HG03159 (cell line): ENCODE measurements around the gene ST7.
"Not testable (repeated sequence)": the region's sequence is repeated elsewhere in the genome, so short reads cannot be mapped to it uniquely, and the experiment has no call there.

ENCODE experiments used
- ATAC-seq: cut with Tn5 transposase; IDR thresholded peaks from one replicate; pipeline ENCODE4 v1.9.1; 2021; ENCODE audit warnings: mild to moderate bottlenecking, moderate library complexity; ENCODE audit not compliant: unreplicated experiment

ST7 gene

DNA sequence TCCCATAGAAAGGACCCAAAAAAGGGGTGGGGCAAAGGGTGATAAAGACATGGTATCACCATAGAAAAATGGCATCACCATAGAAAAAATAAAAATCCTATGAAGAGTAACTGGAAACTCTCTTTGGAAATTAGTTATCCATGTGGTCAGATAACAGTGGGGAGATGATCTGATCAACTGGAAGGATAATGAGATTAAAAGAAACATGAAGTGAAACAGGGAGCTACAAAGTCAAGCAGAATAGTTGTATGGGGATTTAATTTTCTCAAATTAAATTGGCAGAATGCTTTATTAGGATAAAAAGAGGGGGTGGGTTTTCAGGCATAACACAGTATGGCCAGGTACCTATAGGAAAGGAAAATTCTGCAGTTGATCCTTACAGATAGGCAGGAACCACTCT lies 258.3 kb downstream of the ST7 start:
- ATAC-seq, result no peak

DNA sequence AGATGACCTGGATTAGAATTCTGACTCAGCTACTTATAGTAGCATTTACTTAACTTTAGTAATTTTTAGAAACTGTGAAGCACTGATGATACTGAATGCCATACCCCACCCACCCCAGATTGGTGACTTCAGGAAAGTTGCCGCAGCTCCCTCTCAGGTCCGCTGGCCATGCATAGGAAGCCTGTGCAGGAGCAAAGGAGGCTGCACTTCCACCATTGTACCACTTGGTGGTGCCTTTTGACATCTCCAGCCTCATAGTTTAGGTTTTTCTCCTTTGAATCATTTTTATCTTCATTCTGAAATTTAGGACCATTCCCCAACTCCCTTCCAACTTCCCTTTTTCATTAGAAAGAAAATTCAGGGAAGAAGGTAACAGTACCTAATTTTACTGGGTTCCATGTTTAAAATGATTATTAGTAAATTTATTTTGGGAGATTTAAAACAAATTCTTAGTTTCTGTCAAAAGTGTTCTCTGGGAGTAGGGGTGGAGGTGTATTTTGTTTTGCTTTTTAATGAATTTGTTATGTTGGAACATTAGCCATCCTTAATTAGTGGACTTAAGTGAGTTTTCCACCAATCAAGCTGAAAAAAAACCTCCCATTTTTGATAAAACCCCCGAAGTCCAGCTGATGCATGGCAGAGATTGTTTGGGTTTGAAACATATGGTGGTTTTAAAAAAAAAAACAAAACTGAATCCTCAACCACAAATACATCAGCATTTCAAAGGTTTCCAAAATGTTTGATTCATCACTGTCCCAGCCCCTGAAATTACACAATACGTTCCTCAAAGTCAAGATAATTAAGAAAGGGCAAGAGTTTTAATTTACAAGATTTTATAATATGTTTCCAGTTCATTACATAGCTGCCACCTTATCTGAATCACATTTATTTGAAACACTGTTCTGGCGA lies 259.9 kb downstream of the ST7 start:
- ATAC-seq, result peak; percentile 83

DNA sequence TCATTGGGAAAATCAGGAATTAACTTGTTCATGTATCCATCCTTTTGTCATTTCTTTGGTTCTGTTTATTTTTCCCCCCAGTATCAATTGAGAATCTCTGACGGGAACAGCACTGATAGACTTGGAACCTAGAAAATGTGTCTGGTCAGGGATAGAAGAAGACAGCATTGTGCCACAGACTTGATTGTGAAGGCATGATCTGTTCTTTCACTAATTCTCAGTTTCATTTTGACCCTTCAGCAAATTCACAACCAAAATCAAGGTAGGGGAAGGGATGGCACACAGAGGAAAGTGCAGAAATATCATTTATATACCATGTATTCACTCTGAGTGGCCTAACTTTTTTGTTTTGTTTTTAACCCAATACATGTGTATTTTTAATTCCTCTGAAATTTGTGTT lies 262.7 kb downstream of the ST7 start:
- ATAC-seq, result no peak

DNA sequence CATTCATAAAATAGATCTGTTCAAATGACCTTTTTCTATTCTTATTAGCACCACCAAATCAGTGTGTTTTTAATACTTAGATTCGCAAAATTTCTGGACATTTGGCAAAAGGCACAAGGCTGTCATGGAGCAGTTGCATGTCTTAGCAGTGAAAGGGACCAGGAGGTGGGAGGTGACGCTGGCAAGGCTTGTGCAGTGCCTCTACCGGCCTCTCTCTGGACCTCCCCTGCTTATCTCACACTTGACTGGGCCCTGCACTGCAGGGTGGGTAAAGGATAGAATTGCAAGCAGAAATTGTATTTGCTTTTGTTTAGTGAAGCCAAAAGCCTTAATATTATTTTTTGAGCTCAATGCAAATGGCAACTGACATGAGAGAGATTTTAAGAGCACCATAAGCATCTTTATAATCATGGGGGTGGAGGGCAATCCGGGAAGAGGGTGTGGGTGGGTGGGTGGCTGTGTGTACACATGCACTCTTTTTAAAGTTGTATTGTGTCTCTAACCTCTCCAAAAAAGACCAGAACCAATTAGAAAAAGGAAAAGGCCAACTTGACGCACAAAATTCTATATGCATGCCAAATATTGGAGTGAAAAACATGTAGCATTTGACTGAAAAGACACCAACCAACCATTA lies 263.3 kb downstream of the ST7 start:
- ATAC-seq, result no peak

DNA sequence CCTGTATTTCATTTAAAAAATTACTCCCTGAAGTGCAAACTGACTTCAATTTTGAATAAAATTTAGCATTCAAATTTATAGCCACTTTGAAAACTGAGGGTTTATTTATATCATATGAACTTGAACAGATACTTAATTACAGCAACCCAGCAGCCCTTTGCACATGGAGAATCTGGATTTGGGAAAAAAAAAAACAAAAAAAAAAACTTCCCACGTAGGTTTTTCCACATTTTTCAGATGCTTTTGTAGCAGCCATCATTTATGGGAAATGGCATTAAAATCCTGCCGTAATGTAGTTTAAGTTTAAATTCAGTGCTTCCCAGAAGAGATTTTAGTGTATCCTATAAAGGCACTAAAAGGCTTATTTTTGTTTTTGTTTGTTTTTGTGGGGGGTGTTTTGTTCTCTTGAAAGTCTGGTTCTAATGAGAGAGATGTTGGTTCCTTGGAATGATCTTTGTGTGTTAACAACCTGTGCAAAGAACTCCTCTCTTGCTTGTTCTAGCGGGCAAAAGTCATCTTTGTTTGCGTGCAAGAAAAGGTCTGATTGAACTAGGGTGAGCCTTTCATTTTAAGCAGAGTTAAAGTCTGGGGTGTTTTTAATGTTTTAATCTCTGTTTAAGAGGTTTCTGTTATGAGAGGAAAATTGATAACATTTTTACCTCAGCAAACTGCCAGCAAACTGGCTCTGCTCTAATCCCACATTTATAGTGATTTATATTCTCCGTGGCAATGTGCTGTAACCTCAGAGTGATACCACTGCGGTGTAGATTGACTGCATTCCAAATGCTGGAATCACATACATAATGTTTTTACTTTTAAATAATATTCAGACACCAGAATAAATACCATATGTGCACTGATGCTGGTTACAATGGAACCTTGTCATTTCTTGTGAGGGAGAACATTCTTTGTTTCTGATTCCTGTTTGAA lies 264.1 kb downstream of the ST7 start:
- no peak for ATAC-seq

DNA sequence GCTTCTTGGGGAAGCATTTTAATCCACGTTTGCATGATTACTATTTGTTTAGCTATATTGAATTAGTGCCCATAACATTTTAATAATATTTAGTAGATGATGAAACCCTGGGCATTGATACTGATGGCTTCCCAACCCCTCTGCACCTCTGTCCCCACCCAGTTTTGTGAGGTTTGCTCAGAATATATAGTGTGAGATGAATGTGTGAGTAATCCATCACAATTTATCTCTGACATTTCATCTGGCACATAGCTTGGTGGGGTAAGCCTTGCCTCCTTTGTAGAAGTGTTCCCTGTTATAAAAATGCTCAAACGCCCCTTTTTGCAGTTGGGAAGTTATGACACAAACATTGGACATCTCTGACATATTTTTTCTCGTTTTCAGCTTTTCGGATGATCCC lies 265.4 kb downstream of the ST7 start:
- no peak for ATAC-seq

DNA sequence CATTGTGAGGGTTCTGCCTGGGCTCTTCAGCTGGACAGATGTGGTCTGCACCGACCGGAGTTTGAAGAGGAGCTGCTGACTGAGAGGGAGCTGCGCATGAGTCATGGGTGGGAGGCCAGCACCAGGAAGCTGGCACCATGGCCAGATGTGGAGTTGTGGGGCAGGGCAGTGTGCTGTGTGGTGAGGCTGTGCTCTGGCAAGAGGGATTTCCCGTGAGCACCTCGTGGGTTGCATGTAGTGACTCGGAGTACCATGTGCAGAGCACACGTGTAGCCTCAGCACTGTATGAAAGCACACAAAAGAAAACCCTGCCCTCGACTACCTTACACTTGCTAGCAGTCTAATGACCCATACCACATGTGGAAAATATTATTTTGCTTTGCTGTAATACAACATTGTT lies 266.2 kb downstream of the ST7 start:
- no peak for ATAC-seq

DNA sequence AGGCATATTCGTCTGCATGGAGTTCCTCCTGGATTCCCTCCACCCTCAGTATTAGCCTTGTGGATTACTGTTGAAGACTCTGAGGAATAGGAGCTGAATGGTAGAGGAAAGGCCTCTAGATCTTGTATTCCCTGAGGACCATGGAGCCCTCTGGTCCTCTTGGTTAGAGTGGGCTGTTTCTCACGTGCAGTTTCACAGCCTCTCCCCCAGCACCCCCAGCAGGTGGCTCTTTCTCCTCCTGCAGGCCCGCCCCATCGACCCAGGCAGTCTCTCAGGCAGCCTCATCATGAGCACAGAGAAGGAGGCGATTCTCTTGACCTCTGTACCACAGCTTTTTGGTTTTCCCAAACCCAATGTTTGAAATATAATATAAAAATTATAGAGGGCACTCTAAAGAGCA lies 267.5 kb downstream of the ST7 start:
- ATAC-seq, result no peak

DNA sequence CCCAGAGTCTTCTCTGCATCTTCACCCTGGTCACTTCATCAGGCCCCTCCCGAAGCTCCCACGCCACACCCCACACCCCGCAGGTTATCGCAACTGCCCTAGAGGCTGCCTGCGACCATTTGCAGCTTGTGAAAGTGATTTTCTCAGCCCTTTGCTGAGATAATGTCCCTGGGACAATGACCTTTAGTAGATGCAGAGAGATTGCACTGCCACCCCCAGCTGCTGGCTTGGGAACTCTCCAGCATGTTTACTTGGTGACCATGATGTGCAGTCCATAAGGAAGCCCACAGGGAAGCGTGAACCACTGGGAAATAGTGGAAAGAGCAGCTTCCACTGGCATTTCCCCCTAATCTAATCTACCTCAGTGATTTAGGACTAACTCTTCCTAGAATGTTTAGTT lies 272.2 kb downstream of the ST7 start:
- ATAC-seq, result no peak

DNA sequence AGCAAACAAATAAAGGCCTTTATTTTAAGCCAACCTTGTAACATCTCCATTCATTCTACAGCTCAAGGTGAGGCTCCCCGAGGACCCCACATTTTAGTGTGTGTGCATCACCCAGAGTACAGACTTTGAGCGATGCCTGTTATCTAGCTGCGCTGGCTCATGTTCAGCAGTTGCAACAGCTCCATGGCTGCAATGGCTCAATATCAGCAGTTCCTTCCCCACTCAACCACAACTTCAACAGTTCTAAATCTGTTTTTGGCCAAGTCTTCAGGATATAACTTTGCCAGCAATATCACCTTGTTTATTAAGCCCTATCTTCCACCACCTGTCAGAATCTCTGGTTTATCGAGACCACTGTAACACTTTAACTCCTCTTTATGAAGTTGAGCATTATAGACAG lies 273.8 kb downstream of the ST7 start:
- ATAC-seq, result no peak

DNA sequence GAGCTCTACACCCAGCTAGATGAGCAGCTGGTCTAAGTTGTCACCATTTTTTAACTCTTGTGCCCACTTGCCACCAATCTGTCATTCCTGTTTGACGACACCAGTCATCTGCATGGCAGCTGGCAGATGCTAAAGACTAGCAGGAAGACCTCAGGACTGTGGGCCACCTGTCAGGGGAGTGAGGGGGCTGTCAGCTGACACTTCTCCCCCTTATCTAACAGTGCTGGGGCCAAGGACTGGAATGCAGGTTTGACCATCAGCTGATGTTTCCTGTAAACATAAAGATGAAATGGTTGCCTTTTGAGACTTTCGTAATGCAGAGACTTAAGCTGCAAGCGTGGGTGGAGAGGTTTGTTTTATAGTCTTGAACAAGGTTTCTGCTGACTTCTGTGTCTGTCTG lies 276.0 kb downstream of the ST7 start:
- ATAC-seq, result no peak

DNA sequence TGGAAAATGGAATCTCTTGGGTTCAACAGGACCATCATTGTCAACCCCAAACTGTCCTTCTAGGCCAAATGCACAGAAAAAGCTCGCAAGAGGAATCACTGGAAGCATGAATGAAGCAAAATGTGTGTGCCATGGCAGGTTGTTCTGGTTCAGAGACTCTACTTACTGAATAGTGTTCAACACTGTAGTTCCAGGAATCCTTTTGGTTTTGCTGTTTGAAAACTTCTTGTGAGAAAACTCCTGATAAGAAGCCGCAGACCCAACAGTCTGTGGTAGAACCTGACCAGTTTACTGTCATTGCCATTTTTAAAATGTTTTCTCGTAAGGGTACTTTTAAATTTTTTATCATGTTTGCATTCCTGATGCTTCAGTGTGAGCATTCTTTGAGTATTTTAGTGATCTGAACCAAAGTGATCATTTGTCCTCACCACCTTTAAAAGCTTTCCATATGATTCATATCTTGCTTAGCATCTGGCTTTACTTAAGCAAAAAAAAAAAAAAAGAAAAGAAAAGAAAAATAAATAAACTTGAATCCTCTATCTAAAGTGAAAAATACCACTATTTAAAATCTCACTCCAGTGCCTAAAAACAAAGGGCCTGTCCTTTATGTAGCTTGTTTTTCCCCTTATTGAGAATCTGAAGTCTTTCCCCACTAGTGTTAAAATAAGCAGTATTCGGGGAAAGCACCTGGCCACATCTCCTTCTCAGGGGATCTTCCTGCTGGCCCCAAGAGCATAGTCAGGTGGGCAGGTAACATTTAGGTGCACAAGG lies 277.2 kb downstream of the ST7 start:
- peak; percentile 63 for ATAC-seq

DNA sequence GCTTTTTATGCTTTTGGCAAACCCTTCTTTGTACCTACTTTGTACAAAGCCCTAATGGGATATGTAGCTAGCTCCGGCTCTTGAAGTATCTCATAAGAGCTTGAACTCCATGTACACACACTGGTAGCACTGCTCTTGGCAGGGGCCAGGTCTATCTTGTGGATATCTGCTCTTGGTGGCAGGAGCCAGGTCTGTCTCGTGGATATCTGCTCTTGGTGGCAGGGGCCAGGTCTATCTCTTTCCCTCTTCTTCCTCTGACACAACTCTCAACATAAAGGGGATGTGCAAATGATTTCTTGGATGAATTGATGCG lies 277.7 kb downstream of the ST7 start:
- ATAC-seq, result no peak

DNA sequence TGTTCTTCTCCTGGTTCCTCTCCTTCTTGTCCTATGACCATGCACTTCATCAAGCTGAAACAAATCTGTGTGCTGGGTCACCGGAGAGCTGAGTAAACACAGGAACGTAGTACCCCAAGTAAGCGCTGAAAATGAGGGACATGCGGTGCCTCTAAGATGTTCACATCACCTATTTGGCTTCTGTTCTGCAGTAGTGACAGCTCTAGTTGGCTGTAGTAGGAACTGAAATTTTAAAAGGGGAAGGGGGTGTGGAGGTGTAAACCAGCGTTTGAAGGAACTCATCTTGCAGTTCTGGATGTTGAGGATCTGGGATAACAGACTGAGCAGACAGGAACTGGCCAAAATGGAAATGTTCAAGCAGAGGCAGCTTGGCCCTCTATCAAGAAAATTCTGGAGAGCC lies 284.3 kb downstream of the ST7 start:
- no peak for ATAC-seq

DNA sequence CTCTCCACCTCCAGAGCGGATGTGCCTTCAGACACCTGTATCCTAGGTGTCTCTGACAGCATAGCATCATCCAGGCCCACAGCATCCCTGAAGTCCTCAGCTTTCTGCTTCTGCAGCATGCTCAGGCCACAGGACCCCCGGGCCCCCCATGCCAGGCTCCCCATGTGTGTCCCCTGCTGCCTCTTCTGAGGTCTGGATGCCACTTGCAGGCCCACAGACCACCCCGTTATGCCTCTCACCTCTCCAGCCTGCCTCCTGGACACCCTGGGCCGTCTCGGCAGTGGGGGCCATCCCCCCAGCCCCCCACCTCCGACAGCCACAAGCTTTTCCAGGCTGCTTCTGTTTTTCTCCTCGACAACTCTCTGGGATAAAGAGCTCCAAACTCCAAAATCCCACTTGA lies 285.2 kb downstream of the ST7 start:
- no peak for ATAC-seq

DNA sequence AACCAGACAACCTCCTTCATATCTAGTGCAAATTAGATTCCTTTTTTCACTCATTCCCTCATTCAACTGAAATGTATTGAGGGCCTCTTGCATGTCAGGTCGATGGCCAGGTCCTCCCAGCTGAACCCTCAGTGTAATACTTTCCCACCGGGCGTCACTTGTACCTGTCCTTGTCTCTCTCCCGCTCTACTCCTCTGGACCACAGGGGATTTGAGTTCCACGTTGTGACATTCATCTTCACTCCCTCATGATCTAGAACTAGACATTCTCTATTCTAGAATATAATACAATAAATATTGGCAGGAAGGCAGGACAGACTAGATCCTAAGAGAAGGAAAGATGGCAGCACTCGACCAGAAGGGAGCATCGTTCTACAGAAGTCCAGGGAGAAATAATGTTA lies 285.6 kb downstream of the ST7 start:
- no peak for ATAC-seq

DNA sequence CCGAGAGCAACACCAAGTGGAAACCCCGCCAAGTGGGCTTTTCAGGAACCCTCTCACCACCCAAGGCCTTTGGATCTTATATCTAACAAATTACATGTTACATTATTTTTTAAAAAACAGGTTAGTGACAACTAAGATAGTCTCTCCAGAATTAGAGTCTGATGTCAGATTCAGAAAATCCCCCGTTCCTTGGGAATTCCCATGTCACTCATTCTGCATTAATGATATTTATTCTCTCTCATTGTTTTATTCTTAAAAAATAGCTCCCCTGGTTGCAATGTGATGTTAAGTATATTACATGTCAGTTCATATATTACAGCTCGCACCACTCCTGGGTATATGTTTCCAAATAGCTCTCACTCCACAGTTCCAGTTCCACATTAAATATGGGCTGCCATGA lies 287.8 kb downstream of the ST7 start:
- no peak for ATAC-seq

DNA sequence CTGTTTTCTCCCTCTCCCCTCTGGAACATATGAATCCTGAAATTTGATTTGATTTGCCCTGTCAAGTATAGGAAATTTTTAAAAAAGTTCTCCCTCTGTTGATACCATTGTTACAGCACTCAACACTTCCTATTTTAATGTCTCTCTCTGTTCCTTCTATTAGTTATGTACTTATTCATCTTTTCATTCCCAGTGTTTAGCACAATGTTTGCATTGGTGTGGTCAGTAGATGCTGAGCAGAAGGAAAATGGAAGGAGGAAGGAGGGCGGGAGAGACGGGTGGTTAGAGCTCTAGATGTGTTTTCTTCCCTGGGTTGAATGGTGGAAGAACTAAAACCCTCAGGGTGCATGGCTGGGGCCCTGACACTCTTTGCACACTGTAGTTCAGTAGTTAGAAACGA lies 290.1 kb downstream of the ST7 start:
- ATAC-seq, result no peak

DNA sequence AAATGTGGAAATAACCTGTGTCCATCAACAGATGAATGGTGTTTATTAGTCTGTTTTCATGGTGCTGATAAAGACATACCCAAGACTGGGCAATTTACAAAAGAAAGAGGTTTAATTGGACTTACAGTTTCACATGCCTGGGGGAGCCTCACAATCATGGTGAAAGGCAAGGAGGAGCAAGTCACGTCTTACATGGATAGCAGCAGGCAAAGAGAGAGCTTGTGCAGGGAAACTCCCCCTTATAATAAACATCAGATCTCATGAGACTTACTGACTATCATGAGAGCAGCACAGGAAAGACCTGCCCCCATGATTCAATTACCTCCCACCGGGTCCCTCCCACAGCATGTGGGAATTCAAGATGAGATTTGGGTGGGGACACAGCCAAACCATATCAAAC lies 292.4 kb downstream of the ST7 start:
- ATAC-seq, result not testable (repeated sequence)

DNA sequence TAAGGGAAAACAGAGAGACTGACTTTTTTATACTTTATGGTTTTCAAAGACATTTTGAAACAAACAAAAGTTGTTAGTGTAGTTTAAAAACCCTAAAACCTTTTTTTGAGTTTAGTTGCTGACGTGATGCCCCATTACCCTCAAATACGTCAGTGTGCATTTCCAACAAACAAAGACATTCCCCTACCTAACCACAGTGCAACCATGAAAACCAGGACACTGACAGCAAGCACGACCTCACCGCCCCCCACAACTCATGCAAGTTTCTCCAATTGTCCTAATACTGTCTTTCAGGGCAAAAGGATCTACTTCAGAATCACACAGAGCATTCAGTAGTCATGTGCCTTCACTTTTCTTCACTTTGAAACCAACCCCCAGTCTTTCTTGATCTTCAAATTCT lies 294.5 kb downstream of the ST7 start:
- no peak for ATAC-seq

DNA sequence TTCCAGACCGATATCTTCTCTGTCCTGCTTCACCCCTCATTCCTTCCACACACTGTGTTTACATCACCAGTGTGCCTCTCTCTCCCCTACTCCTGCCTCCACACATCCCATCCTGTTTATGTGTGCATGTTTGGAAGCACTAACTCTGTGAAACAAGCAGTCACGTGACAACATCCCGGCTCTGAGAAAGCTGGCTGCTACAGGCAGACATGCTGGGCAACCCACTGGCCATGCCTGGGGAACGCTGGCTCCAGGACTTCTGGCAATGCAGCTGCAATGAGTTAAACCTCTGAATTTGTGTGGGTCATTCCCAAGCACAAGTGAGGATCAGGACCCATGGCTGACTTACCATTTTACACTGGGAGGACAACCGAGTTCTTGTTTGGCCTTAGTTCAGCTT lies 295.5 kb downstream of the ST7 start:
- no peak for ATAC-seq
